DND-41 (cell line): Measurements from ENCODE around the gene TINCR.

ENCODE experiments used
- ATAC-seq: fragments of 200-7000 bp; cut with Tn5 transposase; 3 replicates; pipeline ENCODE4 v1.9.1; 2021; ENCODE audit warnings: low read depth; ENCODE audit not compliant: insufficient read depth
- DNase-seq: peaks from one replicate; pipeline ENCODE4 v3.0.0-alpha.2; 2020
- H2AFZ ChIP-seq: 2 replicates; pipeline ENCODE4 v1.6.0; 2012; ENCODE audit warnings: low read depth, low read length
- H3K27ac ChIP-seq: 2 replicates; pipeline ENCODE4 v1.5.1; 2012; ENCODE audit warnings: low read length, inconsistent platforms
- H3K27me3 ChIP-seq: fragments of 200-600 bp; sonication (generic); 2 replicates; pipeline ENCODE4 v1.6.0; 2012; ENCODE audit warnings: low read length, mild to moderate bottlenecking, inconsistent platforms; ENCODE audit not compliant: insufficient read depth, poor library complexity
- H3K36me3 ChIP-seq: 2 replicates; pipeline ENCODE4 v1.5.1; 2012; ENCODE audit warnings: low read length, inconsistent platforms; ENCODE audit not compliant: insufficient read depth
- H3K4me1 ChIP-seq: 2 replicates; pipeline ENCODE4 v1.5.1; 2012; ENCODE audit warnings: mild to moderate bottlenecking, low read length; ENCODE audit not compliant: insufficient read depth
- H3K4me2 ChIP-seq: 2 replicates; pipeline ENCODE4 v1.6.0; 2012; ENCODE audit warnings: mild to moderate bottlenecking, moderate library complexity, low read length, inconsistent platforms; ENCODE audit not compliant: insufficient read depth
- H3K4me3 ChIP-seq, 2 experiments: fragments of 200-600 bp in 1 of 2; shearing (Covaris generic) in 1 of 2; 2 replicates each; pipeline ENCODE4 v1.5.1; 2012 to 2016; ENCODE audit warnings: inconsistent platforms in 2 of 2, low read length in 2 of 2, mild to moderate bottlenecking in 2 of 2, low read depth in 1 of 2, moderate library complexity in 1 of 2
- H3K79me2 ChIP-seq: 2 replicates; pipeline ENCODE4 v1.6.0; 2012; ENCODE audit warnings: low read length, inconsistent platforms; ENCODE audit not compliant: insufficient read depth
- H3K9ac ChIP-seq: 2 replicates; pipeline ENCODE4 v1.6.0; 2012; ENCODE audit warnings: low read depth, mild to moderate bottlenecking, inconsistent platforms, low read length, moderate library complexity
- H3K9me3 ChIP-seq: 2 replicates; pipeline ENCODE4 v1.5.1; 2012; ENCODE audit warnings: low read length, moderate library complexity, mild to moderate bottlenecking, inconsistent platforms; ENCODE audit not compliant: insufficient read depth, severe bottlenecking
- H4K20me1 ChIP-seq: 2 replicates; pipeline ENCODE4 v1.6.0; 2012; ENCODE audit warnings: low read length; ENCODE audit not compliant: insufficient read depth
- EZH2 ChIP-seq: IDR thresholded peaks from 3 replicates; pipeline ENCODE4 v1.6.1; 2012; ENCODE audit warnings: borderline replicate concordance, low read depth, mild to moderate bottlenecking, moderate library complexity, low read length, inconsistent platforms; ENCODE audit not compliant: severe bottlenecking
- TF ChIP-seq, protein P1 (sequence below): IDR thresholded peaks from 2 replicates; pipeline ENCODE4 v1.5.1; 2012; ENCODE audit warnings: borderline replicate concordance, low read length, moderate library complexity, mild to moderate bottlenecking; ENCODE audit not compliant: poor library complexity, severe bottlenecking; ENCODE audit errors: extremely low read depth

Gene TINCR

DNA sequence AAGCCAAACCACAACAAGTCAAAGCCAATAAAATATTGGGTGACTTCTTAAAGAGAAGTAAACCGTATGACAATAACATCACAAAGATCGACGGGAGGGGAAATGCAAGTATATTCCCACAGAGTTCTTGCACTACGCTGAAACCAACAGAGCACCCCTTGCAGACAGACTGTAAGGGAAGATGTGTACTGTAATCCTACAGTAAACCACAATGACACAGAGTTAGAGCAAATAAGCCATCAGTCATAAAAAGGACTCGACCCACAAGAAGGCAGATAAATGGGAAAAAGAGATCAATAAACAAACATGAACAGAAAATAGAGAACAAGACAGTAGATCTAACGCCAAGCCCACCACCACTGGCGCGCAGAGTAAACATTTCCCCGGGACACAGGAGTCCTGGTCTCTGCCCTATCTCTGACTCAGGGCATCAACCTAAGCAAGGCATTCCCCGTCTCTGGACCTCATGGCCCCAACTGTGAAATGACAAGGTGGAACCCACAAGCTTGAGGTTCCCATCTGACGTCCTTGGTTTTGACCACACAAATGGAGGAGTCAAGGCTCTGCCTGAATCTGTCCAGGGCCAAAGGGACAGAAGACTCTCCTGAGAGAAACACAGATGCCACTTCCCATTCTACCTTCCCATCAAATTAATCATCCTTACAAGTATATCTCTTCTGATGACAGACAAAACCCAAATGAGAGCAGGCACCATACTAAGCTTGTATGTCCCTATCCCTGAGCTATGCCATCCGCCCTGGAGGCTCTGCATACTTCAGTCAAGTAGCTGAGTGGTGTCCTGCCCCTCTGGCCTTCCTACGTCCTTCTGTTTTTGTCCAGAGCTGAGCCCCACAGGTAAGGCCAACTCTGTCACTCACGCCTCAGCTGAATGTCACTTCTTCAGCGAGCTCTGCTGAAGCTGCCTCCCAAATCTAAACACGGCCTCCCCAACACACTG is 39.8 kb upstream of the TINCR start:
- Histone ChIP-seq H3K27me3 (no peaks in the 10 kb centered on the region), H3K4me1 (no peaks in the 10 kb centered on the region), H2AFZ (no peak overlapping the region), H4K20me1 (peaks cover 39% of the 10 kb centered on the region), H3K4me3 (no peak overlapping the region), H3K79me2 (peaks cover 68% of the 10 kb centered on the region), H3K36me3 (peaks cover 88% of the 10 kb centered on the region), H3K9ac (no peak overlapping the region), H3K27ac (no peak overlapping the region), H3K4me2 (no peak overlapping the region), H3K9me3 (no peaks in the 10 kb centered on the region)
- TF ChIP-seq, protein P1, sequence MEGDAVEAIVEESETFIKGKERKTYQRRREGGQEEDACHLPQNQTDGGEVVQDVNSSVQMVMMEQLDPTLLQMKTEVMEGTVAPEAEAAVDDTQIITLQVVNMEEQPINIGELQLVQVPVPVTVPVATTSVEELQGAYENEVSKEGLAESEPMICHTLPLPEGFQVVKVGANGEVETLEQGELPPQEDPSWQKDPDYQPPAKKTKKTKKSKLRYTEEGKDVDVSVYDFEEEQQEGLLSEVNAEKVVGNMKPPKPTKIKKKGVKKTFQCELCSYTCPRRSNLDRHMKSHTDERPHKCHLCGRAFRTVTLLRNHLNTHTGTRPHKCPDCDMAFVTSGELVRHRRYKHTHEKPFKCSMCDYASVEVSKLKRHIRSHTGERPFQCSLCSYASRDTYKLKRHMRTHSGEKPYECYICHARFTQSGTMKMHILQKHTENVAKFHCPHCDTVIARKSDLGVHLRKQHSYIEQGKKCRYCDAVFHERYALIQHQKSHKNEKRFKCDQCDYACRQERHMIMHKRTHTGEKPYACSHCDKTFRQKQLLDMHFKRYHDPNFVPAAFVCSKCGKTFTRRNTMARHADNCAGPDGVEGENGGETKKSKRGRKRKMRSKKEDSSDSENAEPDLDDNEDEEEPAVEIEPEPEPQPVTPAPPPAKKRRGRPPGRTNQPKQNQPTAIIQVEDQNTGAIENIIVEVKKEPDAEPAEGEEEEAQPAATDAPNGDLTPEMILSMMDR: no peak
- TF ChIP-seq EZH2: no peak
- DNase-seq (no peak), ATAC-seq (no peak)

DNA sequence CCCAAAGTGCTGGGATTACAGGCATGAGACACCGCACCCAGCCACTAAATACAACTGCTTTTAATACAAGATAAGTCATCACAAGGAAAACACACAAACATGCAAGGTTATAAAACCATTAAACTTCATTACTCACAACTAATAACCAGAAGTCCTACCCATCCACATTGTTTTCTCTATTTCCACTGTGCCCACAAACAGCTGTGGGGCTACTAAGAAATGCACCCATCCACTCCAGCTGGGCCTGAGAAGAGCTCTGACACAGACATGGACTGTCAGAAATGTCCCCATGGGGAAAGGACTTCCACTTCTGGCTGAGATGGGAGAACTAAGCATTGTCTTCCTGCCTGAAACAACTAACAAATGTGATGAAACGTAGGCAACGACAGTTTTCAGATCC is 37.6 kb upstream of the TINCR start:
- H3K9me3 ChIP-seq: no peaks in the 10 kb centered on the region
- H3K4me1 ChIP-seq: no peaks in the 10 kb centered on the region
- no peak for ATAC-seq
- peaks cover 67% of the 10 kb centered on the region for H3K79me2 ChIP-seq
- no peak overlapping the region for H2AFZ ChIP-seq
- H3K4me3 ChIP-seq: no peak overlapping the region
- peaks cover 44% of the 10 kb centered on the region for H4K20me1 ChIP-seq
- TF ChIP-seq EZH2: no peak
- TF ChIP-seq, protein P1: no peak
- H3K9ac ChIP-seq: no peak overlapping the region
- no peaks in the 10 kb centered on the region for H3K27me3 ChIP-seq
- DNase-seq: no peak
- no peak overlapping the region for H3K4me2 ChIP-seq
- H3K36me3 ChIP-seq: peaks cover 91% of the 10 kb centered on the region
- no peak overlapping the region for H3K27ac ChIP-seq

DNA sequence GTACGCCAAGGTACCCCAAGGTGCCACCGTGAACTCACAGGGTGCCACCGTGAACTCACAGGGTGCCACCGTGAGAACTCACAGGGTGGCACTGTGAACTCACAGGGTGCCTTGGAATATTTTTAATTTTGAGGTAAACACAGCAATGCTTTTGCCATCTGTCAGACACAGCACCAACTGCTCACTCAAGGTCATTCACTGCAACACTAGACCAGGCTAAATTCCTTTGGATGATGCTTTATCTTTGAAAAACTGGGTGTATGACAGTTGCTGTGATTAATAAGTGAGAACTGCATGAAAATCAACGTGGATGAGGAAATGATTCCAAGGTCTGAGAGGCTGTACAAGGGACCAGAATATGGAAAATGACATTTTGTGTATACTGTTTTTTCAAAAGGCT is 35.9 kb upstream of the TINCR start:
- H3K4me2 ChIP-seq: no peak overlapping the region
- H3K27ac ChIP-seq: no peak overlapping the region
- H3K9ac ChIP-seq: no peak overlapping the region
- no peak overlapping the region for H3K4me3 ChIP-seq
- H4K20me1 ChIP-seq: peaks cover 43% of the 10 kb centered on the region
- H2AFZ ChIP-seq: no peak overlapping the region
- no peaks in the 10 kb centered on the region for H3K27me3 ChIP-seq
- TF ChIP-seq EZH2: no peak
- TF ChIP-seq, protein P1: no peak
- ATAC-seq: no peak
- peaks cover 49% of the 10 kb centered on the region for H3K79me2 ChIP-seq
- DNase-seq: no peak
- H3K9me3 ChIP-seq: no peaks in the 10 kb centered on the region
- peaks cover 92% of the 10 kb centered on the region for H3K36me3 ChIP-seq
- no peaks in the 10 kb centered on the region for H3K4me1 ChIP-seq
